Measurements from ENCODE around the gene CRADD.

The CRADD gene

GRCh38 chr12:93895089-93895445, 217.9 kb downstream of the CRADD start:
- H3K4me1 Mint-ChIP-seq (ENCODE audit: low read depth): peaks cover 43% of the 10 kb centered on the region
- H3K9me3 Mint-ChIP-seq: no peaks in the 10 kb centered on the region
- peaks cover 3% of the 10 kb centered on the region for H3K36me3 Mint-ChIP-seq (ENCODE audit: low read depth)

GRCh38 chr12:93896427-93896826, 219.3 kb downstream of the CRADD start:
- Mint-ChIP-seq H3K4me1 (ENCODE audit: low read depth) (peaks cover 40% of the 10 kb centered on the region), H3K27ac (no peak overlapping the region), H3K4me3 (no peak overlapping the region), H3K9me3 (no peaks in the 10 kb centered on the region), H3K27me3 (ENCODE audit: low read depth) (no peaks in the 10 kb centered on the region), H3K36me3 (ENCODE audit: low read depth) (peaks cover 3% of the 10 kb centered on the region)

More at GRCh38 chr12:93895089-93895445, 217.9 kb downstream of the CRADD start:
- Mint-ChIP-seq H3K27me3 (ENCODE audit: low read depth) (no peaks in the 10 kb centered on the region), H3K27ac (no peak overlapping the region), H3K4me3 (no peak overlapping the region)

GRCh38 chr12:93896952-93897351, 219.8 kb downstream of the CRADD start:
- no peaks in the 10 kb centered on the region for H3K27me3 Mint-ChIP-seq (ENCODE audit: low read depth)
- peaks cover 3% of the 10 kb centered on the region for H3K36me3 Mint-ChIP-seq (ENCODE audit: low read depth)
- H3K4me3 Mint-ChIP-seq: no peak overlapping the region
- peaks cover 38% of the 10 kb centered on the region for H3K4me1 Mint-ChIP-seq (ENCODE audit: low read depth)
- H3K9me3 Mint-ChIP-seq: no peaks in the 10 kb centered on the region
- no peak overlapping the region for H3K27ac Mint-ChIP-seq

- Mint-ChIP-seq H3K9me3 (peaks cover 4% of the 10 kb centered on the region), H3K4me3 (no peak overlapping the region), H3K27ac (no peak overlapping the region), H3K27me3 (ENCODE audit: low read depth) (no peaks in the 10 kb centered on the region), H3K36me3 (ENCODE audit: low read depth) (peaks cover 3% of the 10 kb centered on the region), H3K4me1 (ENCODE audit: low read depth) (peaks cover 43% of the 10 kb centered on the region)
These were observed 224.6 kb downstream of the CRADD start for GRCh38 chr12:93901739-93902138.

GRCh38 chr12:93902192-93902591, 225.0 kb downstream of the CRADD start:
- no peak overlapping the region for H3K27ac Mint-ChIP-seq
- H3K9me3 Mint-ChIP-seq: peaks cover 4% of the 10 kb centered on the region
- H3K4me3 Mint-ChIP-seq: no peak overlapping the region
- H3K4me1 Mint-ChIP-seq (ENCODE audit: low read depth): peaks cover 38% of the 10 kb centered on the region
- H3K27me3 Mint-ChIP-seq (ENCODE audit: low read depth): no peaks in the 10 kb centered on the region
- H3K36me3 Mint-ChIP-seq (ENCODE audit: low read depth): peaks cover 3% of the 10 kb centered on the region

- Mint-ChIP-seq H3K27ac (no peak overlapping the region), H3K9me3 (peaks cover 4% of the 10 kb centered on the region), H3K36me3 (ENCODE audit: low read depth) (peaks cover under 1% of the 10 kb centered on the region), H3K4me1 (ENCODE audit: low read depth) (peaks cover 33% of the 10 kb centered on the region), H3K27me3 (ENCODE audit: low read depth) (no peaks in the 10 kb centered on the region), H3K4me3 (no peak overlapping the region)
These were observed 225.8 kb downstream of the CRADD start for GRCh38 chr12:93902736-93903562.

GRCh38 chr12:93904124-93904523, 226.9 kb downstream of the CRADD start:
- H3K9me3 Mint-ChIP-seq: peaks cover 4% of the 10 kb centered on the region
- no peak overlapping the region for H3K27ac Mint-ChIP-seq
- H3K4me1 Mint-ChIP-seq (ENCODE audit: low read depth): peaks cover 25% of the 10 kb centered on the region
- H3K4me3 Mint-ChIP-seq: no peak overlapping the region
- no peaks in the 10 kb centered on the region for H3K36me3 Mint-ChIP-seq (ENCODE audit: low read depth)
- no peaks in the 10 kb centered on the region for H3K27me3 Mint-ChIP-seq (ENCODE audit: low read depth)

- no peaks in the 10 kb centered on the region for H3K27me3 Mint-ChIP-seq (ENCODE audit: low read depth)
- no peak overlapping the region for H3K4me3 Mint-ChIP-seq
- no peaks in the 10 kb centered on the region for H3K36me3 Mint-ChIP-seq (ENCODE audit: low read depth)
- peaks cover 8% of the 10 kb centered on the region for H3K4me1 Mint-ChIP-seq (ENCODE audit: low read depth)
- H3K9me3 Mint-ChIP-seq: peaks cover 3% of the 10 kb centered on the region
- H3K27ac Mint-ChIP-seq: no peak overlapping the region
These were observed 231.1 kb downstream of the CRADD start for GRCh38 chr12:93908264-93908663.

- peaks cover 2% of the 10 kb centered on the region for H3K4me1 Mint-ChIP-seq (ENCODE audit: low read depth)
These were observed 231.8 kb downstream of the CRADD start for GRCh38 chr12:93908846-93909567.

GRCh38 chr12:93911396-93911795, 234.2 kb downstream of the CRADD start:
- peaks cover 4% of the 10 kb centered on the region for H3K9me3 Mint-ChIP-seq
- H3K36me3 Mint-ChIP-seq (ENCODE audit: low read depth): peaks cover 9% of the 10 kb centered on the region
- H3K4me1 Mint-ChIP-seq (ENCODE audit: low read depth): peaks cover 2% of the 10 kb centered on the region
- no peak overlapping the region for H3K4me3 Mint-ChIP-seq
- H3K27ac Mint-ChIP-seq: no peak overlapping the region
- no peaks in the 10 kb centered on the region for H3K27me3 Mint-ChIP-seq (ENCODE audit: low read depth)

More at GRCh38 chr12:93908846-93909567, 231.8 kb downstream of the CRADD start:
- Mint-ChIP-seq H3K9me3 (peaks cover 4% of the 10 kb centered on the region), H3K27ac (no peak overlapping the region), H3K27me3 (ENCODE audit: low read depth) (no peaks in the 10 kb centered on the region), H3K36me3 (ENCODE audit: low read depth) (peaks cover 6% of the 10 kb centered on the region), H3K4me3 (no peak overlapping the region)

- peaks cover 9% of the 10 kb centered on the region for H3K36me3 Mint-ChIP-seq (ENCODE audit: low read depth)
- H3K27ac Mint-ChIP-seq: no peak overlapping the region
- peaks cover 4% of the 10 kb centered on the region for H3K9me3 Mint-ChIP-seq
- H3K4me3 Mint-ChIP-seq: no peak overlapping the region
- H3K4me1 Mint-ChIP-seq (ENCODE audit: low read depth): peaks cover 2% of the 10 kb centered on the region
- H3K27me3 Mint-ChIP-seq (ENCODE audit: low read depth): no peaks in the 10 kb centered on the region
These were observed 235.0 kb downstream of the CRADD start for GRCh38 chr12:93912086-93912733.

- peaks cover 9% of the 10 kb centered on the region for H3K36me3 Mint-ChIP-seq (ENCODE audit: low read depth)
- peaks cover 6% of the 10 kb centered on the region for H3K9me3 Mint-ChIP-seq
- H3K4me1 Mint-ChIP-seq (ENCODE audit: low read depth): no peaks in the 10 kb centered on the region
- no peak overlapping the region for H3K4me3 Mint-ChIP-seq
- H3K27ac Mint-ChIP-seq: no peak overlapping the region
- no peaks in the 10 kb centered on the region for H3K27me3 Mint-ChIP-seq (ENCODE audit: low read depth)
These were observed 236.7 kb downstream of the CRADD start for GRCh38 chr12:93913845-93914244.

GRCh38 chr12:93914281-93914680, 237.1 kb downstream of the CRADD start:
- Mint-ChIP-seq H3K27me3 (ENCODE audit: low read depth) (no peaks in the 10 kb centered on the region), H3K4me3 (no peak overlapping the region), H3K27ac (no peak overlapping the region), H3K9me3 (peaks cover 7% of the 10 kb centered on the region), H3K36me3 (ENCODE audit: low read depth) (peaks cover 9% of the 10 kb centered on the region), H3K4me1 (ENCODE audit: low read depth) (no peaks in the 10 kb centered on the region)

GRCh38 chr12:93915411-93915810, 238.2 kb downstream of the CRADD start:
- H3K4me1 Mint-ChIP-seq (ENCODE audit: low read depth): no peaks in the 10 kb centered on the region
- H3K27me3 Mint-ChIP-seq (ENCODE audit: low read depth): no peaks in the 10 kb centered on the region
- H3K9me3 Mint-ChIP-seq: peaks cover 7% of the 10 kb centered on the region
- no peak overlapping the region for H3K4me3 Mint-ChIP-seq
- no peak overlapping the region for H3K27ac Mint-ChIP-seq
- H3K36me3 Mint-ChIP-seq (ENCODE audit: low read depth): peaks cover 9% of the 10 kb centered on the region
